ENCODE results near the gene SPATA6L. TPM values are rescaled to one million over a fixed set of nuclear protein-coding genes. Genes with fewer than 3 reads are reported as not detected.
A peak's percentile ranks its signal among the peaks of the same experiment; 100 is the strongest.

SPATA6L gene
- total and polyA plus RNA-seq, 2 of the 13 experiments (the other 11 are each of a cell fraction or from before 2014, with no cell fraction given), result 1.1 to 1.9 TPM

- 0 out of 2 replicates have a peak, but pooled peaks have one; percentile 57 for TF ChIP-seq THYN1 (CRISPR knock-in tag; IDR thresholded peaks at IDR 0.05; ENCODE audit: borderline replicate concordance, low read depth)
- peak; percentile 71 for TF ChIP-seq MED1 (CRISPR knock-in tag; IDR thresholded peaks at IDR 0.05)
- 0 out of 2 replicates have a peak, but pooled peaks have one; percentile 19 for TF ChIP-seq ZHX1 (CRISPR knock-in tag; IDR thresholded peaks at IDR 0.05; ENCODE audit: low read depth)
- TF ChIP-seq ZNF83 (CRISPR knock-in tag; IDR thresholded peaks at IDR 0.05; ENCODE audit: borderline replicate concordance), result 0 out of 2 replicates have a peak, but pooled peaks have one; percentile 72
- TF ChIP-seq MTERF4 (CRISPR knock-in tag; IDR thresholded peaks at IDR 0.05), result peak; percentile 63
- TF ChIP-seq ETV6 (CRISPR knock-in tag; conservative IDR thresholded peaks at IDR 0.05), result peak; percentile 20; the same call in 1 of the 2 replicates
- no peak; the same call in 1 of the 2 replicates for TF ChIP-seq NFYC (CRISPR knock-in tag; IDR thresholded peaks at IDR 0.05)
- TF ChIP-seq PRDM4 (CRISPR knock-in tag; IDR thresholded peaks at IDR 0.05; ENCODE audit: borderline replicate concordance), result no peak
- no peak for TF ChIP-seq AKNA (CRISPR knock-in tag; IDR thresholded peaks at IDR 0.05; ENCODE audit: borderline replicate concordance)
- TF ChIP-seq SCMH1 (CRISPR knock-in tag; IDR thresholded peaks at IDR 0.05; ENCODE audit: borderline replicate concordance), result no peak
- no peak for TF ChIP-seq SKI (IDR thresholded peaks at IDR 0.05; ENCODE audit: partially characterized antibody)
- TF ChIP-seq SIN3A (IDR thresholded peaks at IDR 0.05; ENCODE audit: borderline replicate concordance, low read depth, low read length), result peak; percentile 90
- no peak for TF ChIP-seq ZNF20 (CRISPR knock-in tag; IDR thresholded peaks at IDR 0.05)
- TF ChIP-seq ZNF460 (CRISPR knock-in tag; IDR thresholded peaks at IDR 0.05; ENCODE audit: borderline replicate concordance), result no peak
- TF ChIP-seq TMF1 (CRISPR knock-in tag; IDR thresholded peaks at IDR 0.05; ENCODE audit: low read depth), result 0 out of 2 replicates have a peak, but pooled peaks have one; percentile 56
- no peak for TF ChIP-seq CREB1 (IDR thresholded peaks at IDR 0.05)
- TF ChIP-seq CREB1 (CRISPR knock-in tag; IDR thresholded peaks at IDR 0.05), result no peak
Measured at GRCh38 chr9:4662108-4662988, 3.9 kb downstream of the SPATA6L start, which contains the start of gene PLPP6 (continued).

Data from HepG2 (cell line).